CD4-positive, alpha-beta T cell treated with Interleukin-21 for 1 hour (primary cell): ENCODE measurements around the gene EPSTI1.

Experiments used
- DNase-seq: peaks from one replicate; pipeline ENCODE4 v3.0.0-alpha.2; 2020

The EPSTI1 gene

GRCh38 chr13:43005460-43006236 lies 13.6 kb upstream of the EPSTI1 start:
- no peak for DNase-seq

DNA sequence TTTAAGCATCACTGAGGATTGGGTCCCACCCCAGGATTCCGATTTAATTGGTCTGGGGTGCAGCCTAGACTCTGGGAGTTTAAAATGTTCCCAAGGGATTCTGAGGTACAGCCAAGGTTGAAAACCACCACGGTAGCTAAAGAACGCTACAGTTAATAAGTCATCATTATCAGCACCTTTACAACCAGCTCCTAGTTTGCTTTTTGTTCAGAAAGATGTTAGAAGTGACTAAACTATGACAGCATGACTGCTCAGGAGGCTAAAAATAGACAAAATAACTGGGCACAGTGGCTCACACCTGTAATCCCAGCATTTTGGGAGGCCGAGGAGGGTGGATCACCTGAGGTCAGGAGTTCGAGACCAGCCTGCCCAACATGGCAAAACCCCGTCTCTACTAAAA lies 11.7 kb upstream of the EPSTI1 start:
- DNase-seq = no peak

DNA sequence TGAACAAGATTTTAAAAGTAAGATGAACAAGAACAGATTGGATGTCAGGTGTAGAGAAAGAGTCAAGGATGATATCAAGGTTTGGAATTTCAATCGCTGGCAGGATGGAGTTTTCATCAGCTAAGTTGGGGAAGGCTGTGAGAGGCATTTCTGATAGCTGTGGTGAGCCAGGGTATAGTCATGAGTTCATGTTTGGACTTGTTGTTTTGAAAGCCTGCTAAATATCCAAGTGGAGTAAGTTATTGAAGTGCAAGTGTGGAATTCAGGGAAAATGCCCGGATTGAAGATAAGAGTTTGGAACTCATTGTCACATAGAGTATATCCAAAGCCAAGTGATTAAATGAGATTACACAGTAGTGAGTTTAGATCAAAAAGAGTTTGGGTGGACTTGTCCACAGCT lies 11.0 kb upstream of the EPSTI1 start:
- no peak for DNase-seq

GRCh38 chr13:43002021-43002420 lies 10.0 kb upstream of the EPSTI1 start:
- no peak for DNase-seq

DNA sequence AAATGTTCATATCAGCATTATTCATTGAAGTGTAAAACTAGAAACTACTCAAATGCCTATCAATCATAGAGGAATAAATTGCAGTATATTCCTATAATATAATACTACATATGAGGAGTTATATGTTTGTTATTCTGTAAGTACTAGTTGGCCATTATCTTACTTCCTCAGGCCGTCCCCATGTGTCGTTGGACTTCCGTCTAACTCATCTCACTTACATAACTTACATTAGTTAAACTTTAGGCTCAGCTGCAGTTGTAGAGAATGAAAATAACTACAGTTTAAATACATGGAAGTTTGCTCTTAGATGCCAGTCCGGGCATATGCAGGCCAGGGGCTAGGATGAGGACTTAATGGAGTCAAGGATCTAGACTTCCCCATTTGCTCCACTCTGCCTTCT lies 8.6 kb upstream of the EPSTI1 start:
- DNase-seq = no peak

GRCh38 chr13:42999491-42999890 lies 7.5 kb upstream of the EPSTI1 start:
- DNase-seq = no peak

GRCh38 chr13:42997381-42997780 lies 5.3 kb upstream of the EPSTI1 start:
- DNase-seq = no peak

- no peak for DNase-seq
Measured at GRCh38 chr13:42996584-42996983, 4.5 kb upstream of the EPSTI1 start.

- DNase-seq = no peak
Measured at GRCh38 chr13:42994878-42995277, 2.8 kb upstream of the EPSTI1 start.

DNA sequence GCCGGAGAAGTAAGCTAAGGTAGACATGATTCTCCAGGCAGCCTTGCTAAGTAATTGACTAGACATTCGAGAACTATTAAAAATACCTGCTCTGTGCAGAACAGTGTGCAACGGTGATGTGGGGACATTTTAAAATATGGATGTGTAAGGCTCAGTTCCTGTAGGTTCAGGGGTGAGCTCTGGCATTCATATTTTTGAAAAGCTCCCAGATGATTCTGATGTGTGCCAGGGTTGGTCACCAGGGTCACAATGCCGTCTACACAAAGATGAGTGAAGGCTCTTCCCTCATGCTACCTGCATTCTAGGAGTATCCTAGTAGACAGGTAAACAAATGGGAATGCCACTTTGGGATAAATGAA lies 702 bp upstream of the EPSTI1 start:
- DNase-seq = no peak

DNA sequence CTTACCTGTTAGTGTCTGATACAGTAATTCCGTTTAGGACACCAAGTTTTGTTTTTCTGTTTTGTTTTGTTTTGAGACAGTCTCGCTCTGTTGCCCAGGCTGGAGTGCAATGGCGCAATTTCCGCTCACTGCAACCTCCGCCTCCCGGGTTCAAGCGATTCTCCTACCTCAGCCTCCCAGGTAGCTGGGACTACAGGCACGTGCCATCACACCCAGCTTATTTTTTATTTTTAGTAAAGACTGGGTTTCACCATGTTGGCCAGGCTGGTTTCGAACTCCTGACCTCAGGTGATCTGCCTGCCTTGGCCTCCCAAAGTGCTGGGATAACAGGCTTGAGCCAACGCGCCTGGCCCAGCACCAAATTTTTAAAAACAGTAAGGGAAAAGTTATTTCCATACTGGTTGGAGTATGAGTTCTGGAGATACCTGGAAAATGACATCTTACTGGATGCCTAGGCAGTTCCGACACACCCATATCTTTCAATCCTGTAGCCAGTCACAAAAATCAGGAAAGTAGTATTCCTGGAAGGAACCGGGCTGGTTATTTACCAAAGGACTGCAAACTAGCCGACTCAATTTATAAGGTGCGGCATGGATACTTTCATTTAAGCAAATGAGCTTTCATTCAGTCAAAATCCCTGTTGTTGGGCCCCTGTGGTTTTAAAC lies 676 bp downstream of the EPSTI1 start:
- DNase-seq = peak; percentile 20

GRCh38 chr13:42990291-42991232 lies 1.5 kb downstream of the EPSTI1 start:
- DNase-seq = peak; percentile 70

GRCh38 chr13:42986176-42986574 lies 5.9 kb downstream of the EPSTI1 start:
- DNase-seq = no peak

GRCh38 chr13:42985312-42986175 lies 6.5 kb downstream of the EPSTI1 start:
- no peak for DNase-seq

DNA sequence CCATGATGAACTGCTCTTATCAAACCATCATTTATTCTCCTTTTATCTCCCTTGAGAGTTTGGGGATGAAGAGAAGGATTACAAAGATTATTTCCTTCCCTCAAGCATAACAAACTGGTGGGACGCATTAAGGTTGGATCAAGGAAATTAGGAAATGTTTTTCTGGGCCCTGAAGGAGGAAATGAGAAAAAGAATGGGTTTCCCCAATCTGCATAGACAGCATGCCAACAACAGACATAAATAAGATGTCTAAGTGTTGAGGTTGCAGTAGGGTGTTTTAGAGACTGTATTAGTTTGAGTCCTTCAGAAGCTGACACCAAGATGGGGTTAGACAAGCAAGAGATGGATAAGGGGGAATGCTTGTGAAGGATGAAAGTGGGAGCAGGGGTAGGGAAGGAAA lies 7.3 kb downstream of the EPSTI1 start:
- DNase-seq = no peak

- DNase-seq = no peak
Measured at GRCh38 chr13:42984026-42984425, 8.0 kb downstream of the EPSTI1 start.

- no peak for DNase-seq
Measured at GRCh38 chr13:42981853-42982252, 10.2 kb downstream of the EPSTI1 start.

- no peak for DNase-seq
Measured at GRCh38 chr13:42981317-42981716, 10.7 kb downstream of the EPSTI1 start.

DNA sequence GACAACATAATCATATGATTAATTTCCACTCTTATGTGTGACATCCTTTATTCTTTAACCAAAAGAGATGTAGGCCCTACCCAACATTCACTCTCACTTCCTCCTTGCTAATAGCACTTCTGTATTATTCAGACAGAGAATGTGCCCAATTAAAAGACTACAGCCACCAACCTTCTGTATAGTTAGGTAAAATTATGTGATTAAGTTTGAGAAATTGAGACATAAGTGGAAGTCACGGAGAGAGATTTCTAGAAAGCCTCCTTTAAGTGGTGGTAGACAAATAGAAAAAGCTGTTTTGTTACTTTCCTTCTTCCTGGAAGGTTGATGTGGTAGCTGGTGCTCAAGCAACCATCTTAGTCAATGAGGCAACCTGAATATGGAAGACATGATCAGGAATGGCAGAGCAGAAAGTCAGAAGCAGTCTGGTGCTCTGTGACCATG lies 14.8 kb downstream of the EPSTI1 start:
- no peak for DNase-seq

DNA sequence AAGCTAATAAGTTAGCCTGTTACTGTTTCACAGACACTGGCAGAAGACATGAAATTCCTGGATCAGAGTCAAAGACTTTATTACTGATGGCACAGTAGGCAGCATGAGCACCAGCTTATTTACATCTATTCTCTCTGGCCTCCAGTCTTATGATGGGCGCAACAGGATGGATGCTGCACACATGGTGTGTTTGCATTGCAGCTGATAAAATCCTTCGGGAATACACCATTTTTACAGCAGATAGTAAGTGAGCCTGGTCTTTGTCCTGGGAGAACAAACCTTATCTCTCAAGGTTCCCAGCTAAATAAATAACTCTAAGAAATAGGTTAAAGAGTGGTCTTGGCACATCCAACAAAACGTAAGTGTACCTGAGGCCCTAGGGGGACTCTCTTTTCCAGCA lies 16.0 kb downstream of the EPSTI1 start:
- no peak for DNase-seq

GRCh38 chr13:42973581-42973980 lies 18.5 kb downstream of the EPSTI1 start:
- DNase-seq = no peak

GRCh38 chr13:42971691-42972347 lies 20.2 kb downstream of the EPSTI1 start:
- no peak for DNase-seq
